Measurements from ENCODE around the gene LNP1. TPM values are rescaled to one million over a fixed set of nuclear protein-coding genes. Genes with fewer than 3 reads are reported as not detected.

The LNP1 gene
- polyA plus RNA-seq, 1 donor (not counting 4 experiments of a cell fraction or from before 2014, with no cell fraction given), result 0.64 TPM

DNA sequence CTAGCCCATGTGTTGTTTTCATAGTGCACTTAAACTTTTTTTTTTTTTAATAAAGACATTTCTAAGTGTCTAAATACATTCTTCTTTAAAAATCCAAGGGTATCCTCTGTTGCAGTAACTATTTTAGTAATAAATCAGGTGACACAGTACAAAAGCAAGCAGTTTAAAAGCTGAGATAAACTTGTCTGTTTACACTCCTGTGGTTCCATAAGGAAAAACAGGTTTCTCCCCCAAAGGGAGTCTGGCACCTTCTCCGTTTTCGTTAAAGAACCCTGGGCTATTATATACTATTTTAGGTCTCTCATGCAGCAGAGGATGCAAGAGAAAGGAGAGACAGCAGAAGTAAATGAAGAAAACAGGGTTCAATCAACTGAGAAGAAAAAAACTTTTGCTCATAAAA, 47.9 kb downstream of the LNP1 start:
- Histone ChIP-seq H3K27ac (ENCODE audit: control insufficient read depth, insufficient read depth, low read length) (no peak overlapping the region), H3K4me1 (ENCODE audit: control insufficient read depth, extremely low read depth, insufficient read depth, low read length) (no peaks in the 10 kb centered on the region), H3K9me1 (ENCODE audit: control insufficient read depth, extremely low read depth, insufficient read depth, low read length) (no peaks in the 10 kb centered on the region), H3K36me3 (ENCODE audit: control insufficient read depth in 2 of 2, extremely low read depth in 1 of 2, insufficient read depth in 2 of 2, low read length in 2 of 2) (no peaks in the 10 kb centered on the region), H4K20me1 (ENCODE audit: control insufficient read depth, extremely low read depth, insufficient read depth, low read length) (no peaks in the 10 kb centered on the region), H3K27me3 (ENCODE audit: control insufficient read depth, extremely low read depth, insufficient read depth, low read length) (no peaks in the 10 kb centered on the region), H3K4me3 (ENCODE audit: control insufficient read depth in 2 of 3, extremely low read depth in 1 of 3, insufficient read depth in 2 of 3, low read depth in 1 of 3, low read length in 3 of 3) (no peak overlapping the region), H3K4me2 (ENCODE audit: control insufficient read depth, extremely low read depth, insufficient read depth, low read depth, low read length) (no peak overlapping the region), H3K9me3 (ENCODE audit: control insufficient read depth, low read depth, low read length) (no peaks in the 10 kb centered on the region), H3K9ac (ENCODE audit: control insufficient read depth, extremely low read depth, insufficient read depth, low read length) (no peak overlapping the region), H3K79me2 (ENCODE audit: control insufficient read depth, insufficient read depth, low read length) (no peaks in the 10 kb centered on the region), H2AFZ (ENCODE audit: control insufficient read depth, low read length) (no peak overlapping the region)
- FAIRE-seq (no peak), DNase-seq (ENCODE audit: low read depth, low spot score) (no peak)
- TF ChIP-seq, protein P1, sequence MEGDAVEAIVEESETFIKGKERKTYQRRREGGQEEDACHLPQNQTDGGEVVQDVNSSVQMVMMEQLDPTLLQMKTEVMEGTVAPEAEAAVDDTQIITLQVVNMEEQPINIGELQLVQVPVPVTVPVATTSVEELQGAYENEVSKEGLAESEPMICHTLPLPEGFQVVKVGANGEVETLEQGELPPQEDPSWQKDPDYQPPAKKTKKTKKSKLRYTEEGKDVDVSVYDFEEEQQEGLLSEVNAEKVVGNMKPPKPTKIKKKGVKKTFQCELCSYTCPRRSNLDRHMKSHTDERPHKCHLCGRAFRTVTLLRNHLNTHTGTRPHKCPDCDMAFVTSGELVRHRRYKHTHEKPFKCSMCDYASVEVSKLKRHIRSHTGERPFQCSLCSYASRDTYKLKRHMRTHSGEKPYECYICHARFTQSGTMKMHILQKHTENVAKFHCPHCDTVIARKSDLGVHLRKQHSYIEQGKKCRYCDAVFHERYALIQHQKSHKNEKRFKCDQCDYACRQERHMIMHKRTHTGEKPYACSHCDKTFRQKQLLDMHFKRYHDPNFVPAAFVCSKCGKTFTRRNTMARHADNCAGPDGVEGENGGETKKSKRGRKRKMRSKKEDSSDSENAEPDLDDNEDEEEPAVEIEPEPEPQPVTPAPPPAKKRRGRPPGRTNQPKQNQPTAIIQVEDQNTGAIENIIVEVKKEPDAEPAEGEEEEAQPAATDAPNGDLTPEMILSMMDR (optimal IDR thresholded peaks at IDR 0.05 in 1 of 3, IDR thresholded peaks at IDR 0.05 in 1 of 3, conservative IDR thresholded peaks at IDR 0.05 in 1 of 3; ENCODE audit: extremely low read depth in 1 of 3, insufficient read depth in 2 of 3, low read length in 3 of 3), result no peak
- TF ChIP-seq EZH2 (IDR thresholded peaks at IDR 0.05; ENCODE audit: low read length), result no peak
- dilution Hi-C loops (cut with MboI; ENCODE audit: extremely low pct_ligation_motif_present, low sequenced_read_pairs), result no loop called here

DNA sequence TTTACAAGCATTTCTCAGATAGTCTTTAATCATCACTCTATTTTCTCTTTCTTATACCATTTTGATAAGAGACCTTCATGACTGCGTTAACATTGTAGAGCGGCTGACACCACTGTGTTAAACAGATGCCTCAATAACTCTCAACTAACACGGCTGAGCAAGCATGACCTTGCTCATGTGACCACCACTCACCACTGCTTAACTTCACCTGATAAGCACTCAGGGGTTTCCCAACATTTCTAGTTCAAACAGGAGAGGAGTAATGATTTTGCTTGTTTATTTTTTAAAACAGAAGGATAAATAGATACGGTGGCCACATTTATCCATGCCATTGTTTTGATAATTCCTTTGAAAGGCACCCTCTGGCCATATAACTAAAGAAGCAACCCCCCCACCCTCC, 53.3 kb downstream of the LNP1 start:
- H3K9me3 ChIP-seq (ENCODE audit: control insufficient read depth, low read depth, low read length), result no peaks in the 10 kb centered on the region
- H4K20me1 ChIP-seq (ENCODE audit: control insufficient read depth, extremely low read depth, insufficient read depth, low read length), result no peaks in the 10 kb centered on the region
- H3K79me2 ChIP-seq (ENCODE audit: control insufficient read depth, insufficient read depth, low read length), result no peaks in the 10 kb centered on the region
- no peak for FAIRE-seq
- no peak overlapping the region for H3K27ac ChIP-seq (ENCODE audit: control insufficient read depth, insufficient read depth, low read length)
- H3K4me3 ChIP-seq (ENCODE audit: control insufficient read depth in 2 of 3, extremely low read depth in 1 of 3, insufficient read depth in 2 of 3, low read depth in 1 of 3, low read length in 3 of 3), result no peak overlapping the region
- TF ChIP-seq, protein P1 (optimal IDR thresholded peaks at IDR 0.05 in 1 of 3, IDR thresholded peaks at IDR 0.05 in 1 of 3, conservative IDR thresholded peaks at IDR 0.05 in 1 of 3; ENCODE audit: extremely low read depth in 1 of 3, insufficient read depth in 2 of 3, low read length in 3 of 3), result no peak
- no peak for TF ChIP-seq EZH2 (IDR thresholded peaks at IDR 0.05; ENCODE audit: low read length)
- no peak overlapping the region for H3K4me2 ChIP-seq (ENCODE audit: control insufficient read depth, extremely low read depth, insufficient read depth, low read depth, low read length)
- no peaks in the 10 kb centered on the region for H3K9me1 ChIP-seq (ENCODE audit: control insufficient read depth, extremely low read depth, insufficient read depth, low read length)
- dilution Hi-C loops (cut with MboI; ENCODE audit: extremely low pct_ligation_motif_present, low sequenced_read_pairs), result no loop called here
- DNase-seq (ENCODE audit: low read depth, low spot score), result no peak
- no peak overlapping the region for H3K9ac ChIP-seq (ENCODE audit: control insufficient read depth, extremely low read depth, insufficient read depth, low read length)
- H3K27me3 ChIP-seq (ENCODE audit: control insufficient read depth, extremely low read depth, insufficient read depth, low read length), result no peaks in the 10 kb centered on the region
- H3K4me1 ChIP-seq (ENCODE audit: control insufficient read depth, extremely low read depth, insufficient read depth, low read length), result no peaks in the 10 kb centered on the region
- no peaks in the 10 kb centered on the region for H3K36me3 ChIP-seq (ENCODE audit: control insufficient read depth in 2 of 2, extremely low read depth in 1 of 2, insufficient read depth in 2 of 2, low read length in 2 of 2)
- no peak overlapping the region for H2AFZ ChIP-seq (ENCODE audit: control insufficient read depth, low read length)

Data from keratinocyte (primary cell).